ENCODE measurements around the gene PCDHA3.
"Not testable (repeated sequence)": the region's sequence is repeated elsewhere in the genome, so short reads cannot be mapped to it uniquely, and the experiment has no call there.

Gene PCDHA3

DNA sequence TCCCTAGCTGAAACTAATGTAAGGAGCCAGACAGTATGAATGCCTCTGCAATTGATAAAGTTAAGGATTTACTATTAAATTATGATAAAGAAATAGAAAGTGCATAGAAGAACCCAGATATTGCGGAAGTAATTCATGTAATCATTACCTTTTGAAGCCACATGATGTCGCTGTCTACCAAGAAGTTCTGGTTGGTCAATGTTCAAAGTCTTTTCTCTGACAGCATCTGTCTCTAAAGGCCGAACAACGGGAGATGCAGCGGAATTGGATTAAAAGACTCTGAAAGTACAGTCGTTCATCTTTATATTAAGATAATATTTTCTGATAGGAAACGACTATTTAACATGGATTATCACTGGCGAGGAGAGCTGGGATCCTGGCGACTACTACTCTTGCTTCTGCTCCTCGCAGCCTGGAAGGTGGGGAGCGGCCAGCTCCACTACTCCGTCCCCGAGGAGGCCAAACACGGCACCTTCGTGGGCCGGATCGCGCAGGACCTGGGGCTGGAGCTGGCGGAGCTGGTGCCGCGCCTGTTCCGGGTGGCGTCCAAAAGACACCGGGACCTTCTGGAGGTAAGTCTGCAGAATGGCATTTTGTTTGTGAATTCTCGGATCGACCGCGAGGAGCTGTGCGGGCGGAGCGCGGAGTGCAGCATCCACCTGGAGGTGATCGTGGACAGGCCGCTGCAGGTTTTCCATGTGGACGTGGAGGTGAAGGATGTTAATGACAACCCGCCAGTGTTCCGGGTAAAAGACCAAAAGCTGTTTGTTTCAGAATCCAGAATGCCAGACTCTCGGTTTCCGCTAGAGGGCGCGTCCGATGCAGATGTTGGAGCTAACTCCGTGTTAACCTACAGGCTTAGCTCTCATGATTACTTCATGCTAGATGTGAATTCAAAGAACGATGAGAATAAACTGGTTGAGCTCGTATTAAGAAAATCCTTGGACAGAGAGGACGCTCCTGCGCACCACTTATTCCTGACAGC lies 40.4 kb downstream of the PCDHA3 start, which contains the start of gene PCDHA8:
Gene PCDHA8 (plus strand): TSS at position 210 of the 985 bp plus-strand sequence. CDS start 135 bp downstream, at position 345.
- H4K20me1 ChIP-seq (ENCODE audit: insufficient read depth): no peaks in the 10 kb centered on the region
- TF ChIP-seq, protein P1, sequence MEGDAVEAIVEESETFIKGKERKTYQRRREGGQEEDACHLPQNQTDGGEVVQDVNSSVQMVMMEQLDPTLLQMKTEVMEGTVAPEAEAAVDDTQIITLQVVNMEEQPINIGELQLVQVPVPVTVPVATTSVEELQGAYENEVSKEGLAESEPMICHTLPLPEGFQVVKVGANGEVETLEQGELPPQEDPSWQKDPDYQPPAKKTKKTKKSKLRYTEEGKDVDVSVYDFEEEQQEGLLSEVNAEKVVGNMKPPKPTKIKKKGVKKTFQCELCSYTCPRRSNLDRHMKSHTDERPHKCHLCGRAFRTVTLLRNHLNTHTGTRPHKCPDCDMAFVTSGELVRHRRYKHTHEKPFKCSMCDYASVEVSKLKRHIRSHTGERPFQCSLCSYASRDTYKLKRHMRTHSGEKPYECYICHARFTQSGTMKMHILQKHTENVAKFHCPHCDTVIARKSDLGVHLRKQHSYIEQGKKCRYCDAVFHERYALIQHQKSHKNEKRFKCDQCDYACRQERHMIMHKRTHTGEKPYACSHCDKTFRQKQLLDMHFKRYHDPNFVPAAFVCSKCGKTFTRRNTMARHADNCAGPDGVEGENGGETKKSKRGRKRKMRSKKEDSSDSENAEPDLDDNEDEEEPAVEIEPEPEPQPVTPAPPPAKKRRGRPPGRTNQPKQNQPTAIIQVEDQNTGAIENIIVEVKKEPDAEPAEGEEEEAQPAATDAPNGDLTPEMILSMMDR (conservative IDR thresholded peaks at IDR 0.05; ENCODE audit: low read depth, low read length): 0 out of 2 replicates have a peak, but pooled peaks have one; percentile 27
- no peaks in the 10 kb centered on the region for H3K36me3 ChIP-seq (ENCODE audit: insufficient read depth)
- H3K4me3 ChIP-seq (IDR thresholded peaks at IDR 0.05; ENCODE audit: insufficient read depth, low read depth, low read length): no peak within 1 kb of the TSS
- H3K27me3 ChIP-seq (ENCODE audit: insufficient read depth, low read depth): no peaks in the 10 kb centered on the region
- no peak within 1 kb of the TSS for H2AFZ ChIP-seq (ENCODE audit: low read depth)
- H3K9ac ChIP-seq: no peak within 1 kb of the TSS
- no peak within 1 kb of the TSS for H3K27ac ChIP-seq
- no peaks in the 10 kb centered on the region for H3K4me1 ChIP-seq (ENCODE audit: low read depth, poor library complexity, severe bottlenecking)
- no peak within 1 kb of the TSS for H3K4me2 ChIP-seq
- H3K79me2 ChIP-seq (ENCODE audit: insufficient read depth, low read depth): no peaks in the 10 kb centered on the region

DNA sequence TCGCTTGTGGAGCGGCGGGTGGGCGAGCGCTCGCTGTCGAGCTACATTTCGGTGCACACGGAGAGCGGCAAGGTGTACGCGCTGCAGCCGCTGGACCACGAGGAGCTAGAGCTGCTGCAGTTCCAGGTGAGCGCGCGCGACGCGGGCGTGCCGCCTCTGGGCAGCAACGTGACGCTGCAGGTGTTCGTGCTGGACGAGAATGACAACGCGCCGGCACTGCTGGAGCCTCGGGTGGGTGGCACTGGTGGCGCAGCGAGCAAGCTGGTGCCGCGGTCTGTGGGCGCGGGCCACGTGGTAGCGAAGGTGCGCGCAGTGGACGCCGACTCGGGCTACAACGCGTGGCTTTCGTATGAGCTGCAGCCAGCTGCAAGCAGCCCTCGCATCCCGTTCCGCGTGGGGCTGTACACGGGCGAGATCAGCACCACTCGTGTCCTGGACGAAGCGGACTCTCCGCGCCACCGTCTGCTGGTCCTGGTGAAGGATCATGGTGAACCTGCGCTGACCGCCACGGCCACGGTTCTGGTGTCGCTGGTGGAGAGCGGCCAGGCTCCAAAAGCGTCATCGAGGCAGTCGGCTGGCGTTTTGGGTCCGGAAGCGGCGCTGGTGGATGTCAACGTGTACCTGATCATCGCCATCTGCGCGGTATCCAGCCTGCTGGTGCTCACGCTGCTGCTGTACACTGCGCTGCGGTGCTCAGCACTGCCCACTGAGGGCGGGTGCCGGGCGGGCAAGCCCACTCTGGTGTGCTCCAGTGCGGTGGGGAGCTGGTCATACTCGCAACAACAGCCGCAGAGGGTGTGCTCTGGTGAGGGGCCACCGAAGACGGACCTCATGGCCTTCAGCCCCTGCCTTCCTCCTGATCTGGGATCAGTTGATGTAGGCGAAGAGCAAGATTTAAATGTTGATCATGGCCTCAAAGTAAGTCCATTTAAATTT lies 42.2 kb downstream of the PCDHA3 start:
- H3K27ac ChIP-seq: no peak overlapping the region
- H3K4me3 ChIP-seq (IDR thresholded peaks at IDR 0.05; ENCODE audit: insufficient read depth, low read depth, low read length): no peak overlapping the region
- H3K4me1 ChIP-seq (ENCODE audit: low read depth, poor library complexity, severe bottlenecking): no peaks in the 10 kb centered on the region
- H2AFZ ChIP-seq (ENCODE audit: low read depth): no peak overlapping the region
- H3K27me3 ChIP-seq (ENCODE audit: insufficient read depth, low read depth): no peaks in the 10 kb centered on the region
- H3K4me2 ChIP-seq: no peak overlapping the region
- H3K9ac ChIP-seq: no peak overlapping the region
- H3K36me3 ChIP-seq (ENCODE audit: insufficient read depth): no peaks in the 10 kb centered on the region
- H4K20me1 ChIP-seq (ENCODE audit: insufficient read depth): no peaks in the 10 kb centered on the region
- no peaks in the 10 kb centered on the region for H3K79me2 ChIP-seq (ENCODE audit: insufficient read depth, low read depth)
- TF ChIP-seq, protein P1 (conservative IDR thresholded peaks at IDR 0.05; ENCODE audit: low read depth, low read length): no peak

DNA sequence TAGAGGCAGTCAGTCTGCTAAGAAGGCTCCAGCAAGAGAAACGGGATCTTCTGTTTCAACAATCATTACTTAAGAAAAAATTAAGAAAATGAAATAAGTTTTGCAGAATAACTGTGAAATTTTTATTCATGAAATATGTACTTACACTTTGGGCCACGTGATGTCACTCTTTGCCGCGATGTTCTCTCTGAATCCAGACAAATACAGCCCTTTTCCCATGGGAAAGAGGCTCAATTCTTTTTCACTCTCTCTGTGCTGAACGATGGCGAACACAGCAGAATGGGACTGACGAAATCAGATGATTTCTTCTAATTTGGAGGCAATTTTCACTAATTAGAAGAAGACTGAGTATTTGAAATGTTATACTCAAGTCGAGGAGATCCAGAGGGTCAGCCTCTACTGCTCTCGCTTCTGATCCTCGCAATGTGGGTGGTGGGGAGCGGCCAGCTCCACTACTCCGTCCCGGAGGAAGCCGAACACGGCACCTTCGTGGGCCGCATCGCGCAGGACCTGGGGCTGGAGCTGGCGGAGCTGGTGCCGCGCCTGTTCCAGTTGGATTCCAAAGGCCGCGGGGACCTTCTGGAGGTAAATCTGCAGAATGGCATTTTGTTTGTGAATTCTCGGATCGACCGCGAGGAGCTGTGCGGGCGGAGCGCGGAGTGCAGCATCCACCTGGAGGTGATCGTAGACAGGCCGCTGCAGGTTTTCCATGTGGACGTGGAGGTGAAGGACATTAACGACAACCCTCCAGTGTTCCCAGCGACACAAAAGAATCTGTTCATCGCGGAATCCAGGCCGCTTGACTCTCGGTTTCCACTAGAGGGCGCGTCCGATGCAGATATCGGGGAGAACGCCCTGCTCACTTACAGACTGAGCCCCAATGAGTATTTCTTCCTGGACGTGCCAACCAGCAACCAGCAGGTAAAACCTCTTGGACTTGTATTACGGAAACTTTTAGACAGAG lies 47.6 kb downstream of the PCDHA3 start, which contains the start of gene PCDHA9:
Gene PCDHA9 (plus strand): TSS at position 244 of the 964 bp plus-strand sequence. CDS start 114 bp downstream, at position 358.
- H3K4me3 ChIP-seq (IDR thresholded peaks at IDR 0.05; ENCODE audit: insufficient read depth, low read depth, low read length); H4K20me1 ChIP-seq (ENCODE audit: insufficient read depth); H3K9ac ChIP-seq: not testable (repeated sequence)

DNA sequence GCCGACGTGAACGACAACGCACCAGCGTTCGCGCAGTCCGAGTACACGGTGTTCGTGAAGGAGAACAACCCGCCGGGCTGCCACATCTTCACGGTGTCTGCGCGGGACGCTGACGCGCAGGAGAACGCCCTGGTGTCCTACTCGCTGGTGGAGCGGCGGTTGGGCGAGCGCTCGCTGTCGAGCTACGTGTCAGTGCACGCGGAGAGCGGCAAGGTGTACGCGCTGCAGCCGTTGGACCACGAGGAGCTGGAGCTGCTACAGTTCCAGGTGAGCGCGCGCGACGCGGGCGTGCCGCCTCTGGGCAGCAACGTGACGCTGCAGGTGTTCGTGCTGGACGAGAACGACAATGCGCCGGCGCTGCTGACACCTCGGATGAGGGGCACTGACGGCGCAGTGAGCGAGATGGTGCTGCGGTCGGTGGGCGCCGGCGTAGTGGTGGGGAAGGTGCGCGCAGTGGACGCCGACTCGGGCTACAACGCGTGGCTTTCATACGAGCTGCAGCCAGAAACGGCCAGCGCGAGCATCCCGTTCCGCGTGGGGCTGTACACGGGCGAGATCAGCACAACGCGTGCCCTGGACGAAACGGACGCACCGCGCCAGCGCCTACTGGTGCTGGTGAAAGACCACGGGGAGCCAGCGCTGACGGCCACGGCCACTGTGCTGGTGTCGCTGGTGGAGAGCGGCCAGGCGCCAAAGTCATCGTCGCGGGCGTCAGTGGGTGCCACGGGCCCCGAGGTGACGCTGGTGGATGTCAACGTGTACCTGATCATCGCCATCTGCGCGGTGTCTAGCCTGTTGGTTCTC lies 49.2 kb downstream of the PCDHA3 start:
- not testable (repeated sequence) for H3K27me3 ChIP-seq (ENCODE audit: insufficient read depth, low read depth); H3K4me1 ChIP-seq (ENCODE audit: low read depth, poor library complexity, severe bottlenecking); H3K4me3 ChIP-seq (IDR thresholded peaks at IDR 0.05; ENCODE audit: insufficient read depth, low read depth, low read length); H3K4me2 ChIP-seq; H3K36me3 ChIP-seq (ENCODE audit: insufficient read depth); H3K27ac ChIP-seq; H3K79me2 ChIP-seq (ENCODE audit: insufficient read depth, low read depth); H4K20me1 ChIP-seq (ENCODE audit: insufficient read depth); H2AFZ ChIP-seq (ENCODE audit: low read depth); H3K9ac ChIP-seq

More for the DNA sequence above, 47.6 kb downstream of the PCDHA3 start, which contains the start of gene PCDHA9:
- H3K4me1 ChIP-seq (ENCODE audit: low read depth, poor library complexity, severe bottlenecking); H3K4me2 ChIP-seq; H3K36me3 ChIP-seq (ENCODE audit: insufficient read depth); H3K27me3 ChIP-seq (ENCODE audit: insufficient read depth, low read depth); H3K79me2 ChIP-seq (ENCODE audit: insufficient read depth, low read depth); H3K27ac ChIP-seq; H2AFZ ChIP-seq (ENCODE audit: low read depth): not testable (repeated sequence)

Measured in KMS-11 (cell line).